ENCODE measurements around the gene TCF21. TPM values are rescaled to one million over a fixed set of nuclear protein-coding genes. Genes with fewer than 3 reads are reported as not detected.

The TCF21 gene
- polyA plus RNA-seq, 1 of the 3 experiments (the other 2 are of a cell fraction): not detected

DNA sequence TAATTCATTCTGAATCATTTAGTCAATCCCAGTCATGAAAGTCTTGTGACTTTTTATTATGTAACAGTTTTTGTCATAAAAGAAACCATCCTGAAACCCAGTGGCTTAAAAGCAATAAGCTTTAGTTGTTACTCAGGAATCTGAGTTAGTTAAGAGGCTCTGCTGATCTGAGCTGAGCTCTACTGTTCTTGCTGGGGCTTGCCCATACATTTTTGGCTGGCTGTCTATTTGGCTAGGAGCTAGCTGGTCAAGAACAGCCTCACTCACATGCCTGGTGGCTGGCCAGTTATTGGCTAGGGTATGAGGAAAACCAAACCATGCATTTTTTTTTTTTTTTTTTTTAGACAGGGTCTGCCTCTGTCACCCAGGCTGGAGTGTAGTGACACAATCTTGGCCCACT is 10.6 kb downstream of the TCF21 start:
- no peaks in the 10 kb centered on the region for H3K36me3 ChIP-seq (replicated peaks in 1 of 2; ENCODE audit: control insufficient read depth in 1 of 2, insufficient read depth in 2 of 2, low read length in 1 of 2)
- H3K27ac ChIP-seq (ENCODE audit: low read depth in 2 of 2, low read length in 1 of 2): no peak overlapping the region
- POLR2A ChIA-PET: no interaction called here
- no peaks in the 10 kb centered on the region for H3K4me1 ChIP-seq (ENCODE audit: control insufficient read depth in 1 of 2, insufficient read depth in 2 of 2, low read depth in 1 of 2, low read length in 1 of 2)
- no peaks in the 10 kb centered on the region for H3F3A ChIP-seq (replicated peaks; ENCODE audit: insufficient read depth)
- H3K4me2 ChIP-seq: no peak overlapping the region
- no peaks in the 10 kb centered on the region for H3K9me3 ChIP-seq
- TF ChIP-seq, protein P1, sequence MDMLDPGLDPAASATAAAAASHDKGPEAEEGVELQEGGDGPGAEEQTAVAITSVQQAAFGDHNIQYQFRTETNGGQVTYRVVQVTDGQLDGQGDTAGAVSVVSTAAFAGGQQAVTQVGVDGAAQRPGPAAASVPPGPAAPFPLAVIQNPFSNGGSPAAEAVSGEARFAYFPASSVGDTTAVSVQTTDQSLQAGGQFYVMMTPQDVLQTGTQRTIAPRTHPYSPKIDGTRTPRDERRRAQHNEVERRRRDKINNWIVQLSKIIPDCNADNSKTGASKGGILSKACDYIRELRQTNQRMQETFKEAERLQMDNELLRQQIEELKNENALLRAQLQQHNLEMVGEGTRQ (IDR thresholded peaks at IDR 0.05; ENCODE audit: borderline replicate concordance, low read depth, low read length): no peak
- TF ChIP-seq SMC3 (IDR thresholded peaks at IDR 0.05; ENCODE audit: low read depth, low read length) (no peak), EZH2phosphoT487 (IDR thresholded peaks at IDR 0.05; ENCODE audit: borderline replicate concordance, low read depth) (no peak), RAD21 (IDR thresholded peaks at IDR 0.05; ENCODE audit: low read length) (no peak), TAF1 (IDR thresholded peaks at IDR 0.05; ENCODE audit: borderline replicate concordance, low read depth, low read length) (no peak), TCF12 (IDR thresholded peaks at IDR 0.05) (no peak), NFIC (IDR thresholded peaks at IDR 0.05; ENCODE audit: borderline replicate concordance) (no peak), ELF1 (IDR thresholded peaks at IDR 0.05) (no peak)
- TF ChIP-seq, protein P2, sequence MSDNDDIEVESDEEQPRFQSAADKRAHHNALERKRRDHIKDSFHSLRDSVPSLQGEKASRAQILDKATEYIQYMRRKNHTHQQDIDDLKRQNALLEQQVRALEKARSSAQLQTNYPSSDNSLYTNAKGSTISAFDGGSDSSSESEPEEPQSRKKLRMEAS (IDR thresholded peaks at IDR 0.05; ENCODE audit: low read depth): no peak
- TF ChIP-seq, protein P3, sequence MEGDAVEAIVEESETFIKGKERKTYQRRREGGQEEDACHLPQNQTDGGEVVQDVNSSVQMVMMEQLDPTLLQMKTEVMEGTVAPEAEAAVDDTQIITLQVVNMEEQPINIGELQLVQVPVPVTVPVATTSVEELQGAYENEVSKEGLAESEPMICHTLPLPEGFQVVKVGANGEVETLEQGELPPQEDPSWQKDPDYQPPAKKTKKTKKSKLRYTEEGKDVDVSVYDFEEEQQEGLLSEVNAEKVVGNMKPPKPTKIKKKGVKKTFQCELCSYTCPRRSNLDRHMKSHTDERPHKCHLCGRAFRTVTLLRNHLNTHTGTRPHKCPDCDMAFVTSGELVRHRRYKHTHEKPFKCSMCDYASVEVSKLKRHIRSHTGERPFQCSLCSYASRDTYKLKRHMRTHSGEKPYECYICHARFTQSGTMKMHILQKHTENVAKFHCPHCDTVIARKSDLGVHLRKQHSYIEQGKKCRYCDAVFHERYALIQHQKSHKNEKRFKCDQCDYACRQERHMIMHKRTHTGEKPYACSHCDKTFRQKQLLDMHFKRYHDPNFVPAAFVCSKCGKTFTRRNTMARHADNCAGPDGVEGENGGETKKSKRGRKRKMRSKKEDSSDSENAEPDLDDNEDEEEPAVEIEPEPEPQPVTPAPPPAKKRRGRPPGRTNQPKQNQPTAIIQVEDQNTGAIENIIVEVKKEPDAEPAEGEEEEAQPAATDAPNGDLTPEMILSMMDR (IDR thresholded peaks at IDR 0.05): no peak
- no peak for DNase-seq
- no peak overlapping the region for H3K9ac ChIP-seq
- no peaks in the 10 kb centered on the region for H3K79me2 ChIP-seq (ENCODE audit: insufficient read depth)
- H3K27me3 ChIP-seq (ENCODE audit: insufficient read depth): peaks cover 32% of the 10 kb centered on the region; the same call in 1 of the 2 replicates
- no peaks in the 10 kb centered on the region for H4K20me1 ChIP-seq (ENCODE audit: insufficient read depth)
- H3K9me2 ChIP-seq: no peaks in the 10 kb centered on the region
- no peak overlapping the region for H2AFZ ChIP-seq (ENCODE audit: low read depth)
- H3K4me3 ChIP-seq (ENCODE audit: low read depth in 2 of 2, low read length in 1 of 2): no peak overlapping the region
- CTCF ChIA-PET: interaction anchor here (3.6 to 9.4 kb wide), 2 partner anchors 17 to 22 kb away, joined by 21 to 51 read pairs; no protein-coding TSS in a partner anchor

DNA sequence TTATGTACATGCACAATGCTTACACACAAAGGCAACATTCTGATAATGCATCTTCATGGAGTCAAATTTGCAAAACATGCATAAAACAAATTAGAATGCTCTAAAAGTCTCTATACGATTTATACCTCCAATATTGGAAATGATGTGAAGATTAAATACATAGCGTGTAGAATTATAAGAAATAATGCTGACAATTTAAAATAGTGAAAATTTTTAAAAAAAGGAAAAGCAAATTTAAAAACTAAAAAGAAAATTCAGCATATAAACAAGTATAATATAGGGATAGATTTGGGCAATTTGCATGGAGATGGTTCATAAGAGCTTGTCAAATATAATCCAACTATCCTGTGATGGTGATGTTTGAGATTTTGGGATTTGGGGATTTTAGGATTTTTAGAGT is 14.9 kb downstream of the TCF21 start:
- POLR2A ChIA-PET: no interaction called here
- Histone ChIP-seq H3K4me3 (ENCODE audit: low read depth in 2 of 2, low read length in 1 of 2) (no peak overlapping the region), H2AFZ (ENCODE audit: low read depth) (no peak overlapping the region), H3K9me3 (no peaks in the 10 kb centered on the region), H3K9me2 (no peaks in the 10 kb centered on the region), H3K79me2 (ENCODE audit: insufficient read depth) (no peaks in the 10 kb centered on the region), H3F3A (replicated peaks; ENCODE audit: insufficient read depth) (no peaks in the 10 kb centered on the region), H3K27ac (ENCODE audit: low read depth in 2 of 2, low read length in 1 of 2) (no peak overlapping the region), H3K27me3 (ENCODE audit: insufficient read depth) (peaks cover 24% of the 10 kb centered on the region; the same call in 1 of the 2 replicates), H3K36me3 (replicated peaks in 1 of 2; ENCODE audit: control insufficient read depth in 1 of 2, insufficient read depth in 2 of 2, low read length in 1 of 2) (no peaks in the 10 kb centered on the region), H3K4me1 (ENCODE audit: control insufficient read depth in 1 of 2, insufficient read depth in 2 of 2, low read depth in 1 of 2, low read length in 1 of 2) (no peaks in the 10 kb centered on the region), H3K4me2 (no peak overlapping the region), H4K20me1 (ENCODE audit: insufficient read depth) (no peaks in the 10 kb centered on the region), H3K9ac (no peak overlapping the region)
- DNase-seq: no peak
- CTCF ChIA-PET: no interaction called here
- 11% methylated on average over 2 of the region's 2 CpGs for WGBS (ENCODE audit: low lambda C conversion rate)
- TF ChIP-seq TEAD4 (IDR thresholded peaks at IDR 0.05; ENCODE audit: borderline replicate concordance, insufficient read depth) (no peak), SMC3 (IDR thresholded peaks at IDR 0.05; ENCODE audit: low read depth, low read length) (no peak), RXRA (IDR thresholded peaks at IDR 0.05; ENCODE audit: borderline replicate concordance, low read depth) (no peak), MXI1 (IDR thresholded peaks at IDR 0.05; ENCODE audit: low read depth, low read length) (no peak), RAD21 (IDR thresholded peaks at IDR 0.05; ENCODE audit: low read length) (no peak), EP300 (IDR thresholded peaks at IDR 0.05; ENCODE audit: borderline replicate concordance in 1 of 2, low read depth in 1 of 2, low read length in 1 of 2) (no peak), EZH2phosphoT487 (IDR thresholded peaks at IDR 0.05; ENCODE audit: borderline replicate concordance, low read depth) (no peak), TAF1 (IDR thresholded peaks at IDR 0.05; ENCODE audit: borderline replicate concordance, low read depth, low read length) (no peak), YY1 (IDR thresholded peaks at IDR 0.05; ENCODE audit: low read depth) (no peak), RFX5 (IDR thresholded peaks at IDR 0.05; ENCODE audit: low read length) (no peak), FOSL2 (IDR thresholded peaks at IDR 0.05; ENCODE audit: borderline replicate concordance, low read depth) (no peak)
- TF ChIP-seq, protein P4, sequence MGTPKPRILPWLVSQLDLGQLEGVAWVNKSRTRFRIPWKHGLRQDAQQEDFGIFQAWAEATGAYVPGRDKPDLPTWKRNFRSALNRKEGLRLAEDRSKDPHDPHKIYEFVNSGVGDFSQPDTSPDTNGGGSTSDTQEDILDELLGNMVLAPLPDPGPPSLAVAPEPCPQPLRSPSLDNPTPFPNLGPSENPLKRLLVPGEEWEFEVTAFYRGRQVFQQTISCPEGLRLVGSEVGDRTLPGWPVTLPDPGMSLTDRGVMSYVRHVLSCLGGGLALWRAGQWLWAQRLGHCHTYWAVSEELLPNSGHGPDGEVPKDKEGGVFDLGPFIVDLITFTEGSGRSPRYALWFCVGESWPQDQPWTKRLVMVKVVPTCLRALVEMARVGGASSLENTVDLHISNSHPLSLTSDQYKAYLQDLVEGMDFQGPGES (IDR thresholded peaks at IDR 0.05; ENCODE audit: low read depth, low read length): no peak
- TF ChIP-seq, protein P1 (IDR thresholded peaks at IDR 0.05; ENCODE audit: borderline replicate concordance, low read depth, low read length): no peak
- TF ChIP-seq, protein P5, sequence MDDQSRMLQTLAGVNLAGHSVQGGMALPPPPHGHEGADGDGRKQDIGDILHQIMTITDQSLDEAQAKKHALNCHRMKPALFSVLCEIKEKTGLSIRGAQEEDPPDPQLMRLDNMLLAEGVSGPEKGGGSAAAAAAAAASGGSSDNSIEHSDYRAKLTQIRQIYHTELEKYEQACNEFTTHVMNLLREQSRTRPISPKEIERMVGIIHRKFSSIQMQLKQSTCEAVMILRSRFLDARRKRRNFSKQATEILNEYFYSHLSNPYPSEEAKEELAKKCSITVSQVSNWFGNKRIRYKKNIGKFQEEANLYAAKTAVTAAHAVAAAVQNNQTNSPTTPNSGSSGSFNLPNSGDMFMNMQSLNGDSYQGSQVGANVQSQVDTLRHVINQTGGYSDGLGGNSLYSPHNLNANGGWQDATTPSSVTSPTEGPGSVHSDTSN (IDR thresholded peaks at IDR 0.05): no peak
- TF ChIP-seq, protein P3 (IDR thresholded peaks at IDR 0.05): no peak

Measured in SK-N-SH (cell line).